Stimulated activated naive B cell treated with anti-CD40 and anti-IgM and Interleukin-4, amounts not matched to agents 10 μg/mL and 1 μg/mL and 100 μg/mL, for 72 hours (primary cell): Measurements from ENCODE around the gene PAN3.
A peak's percentile ranks its signal among the peaks of the same experiment; 100 is the strongest.

Experiments
- ATAC-seq, 2 donors: fragments of 150-1000 bp; cut with Tn5 transposase; replicated peaks; 2 replicates each; pipeline ENCODE4 v1.10.0; 2021; ENCODE audit warnings: moderate library complexity in 1 of 2
- DNase-seq: peaks from one replicate; pipeline ENCODE4 v3.0.0; 2021
- H3K27ac Mint-ChIP-seq: one replicate; pipeline ENCODE4 v1.8.0; 2022; ENCODE audit warnings: mild to moderate bottlenecking, mixed read lengths
- H3K27me3 Mint-ChIP-seq, 2 donors: one replicate each; pipeline ENCODE4 v1.8.0; 2022; ENCODE audit warnings: mixed read lengths in 2 of 2
- H3K36me3 Mint-ChIP-seq, 2 donors: one replicate each; pipeline ENCODE4 v1.8.0; 2022; ENCODE audit warnings: mixed read lengths in 2 of 2, mild to moderate bottlenecking in 1 of 2
- H3K4me1 Mint-ChIP-seq, 2 donors: one replicate each; pipeline ENCODE4 v1.8.0; 2022; ENCODE audit warnings: mixed read lengths in 2 of 2, mild to moderate bottlenecking in 1 of 2
- H3K4me3 Mint-ChIP-seq, 2 donors: one replicate each; pipeline ENCODE4 v1.8.0; 2022; ENCODE audit warnings: mild to moderate bottlenecking in 2 of 2, mixed read lengths in 2 of 2, moderate library complexity in 1 of 2
- H3K9me3 Mint-ChIP-seq, 2 donors: one replicate each; pipeline ENCODE4 v1.8.0; 2022; ENCODE audit warnings: mixed read lengths in 2 of 2, mild to moderate bottlenecking in 1 of 2

Gene PAN3

DNA sequence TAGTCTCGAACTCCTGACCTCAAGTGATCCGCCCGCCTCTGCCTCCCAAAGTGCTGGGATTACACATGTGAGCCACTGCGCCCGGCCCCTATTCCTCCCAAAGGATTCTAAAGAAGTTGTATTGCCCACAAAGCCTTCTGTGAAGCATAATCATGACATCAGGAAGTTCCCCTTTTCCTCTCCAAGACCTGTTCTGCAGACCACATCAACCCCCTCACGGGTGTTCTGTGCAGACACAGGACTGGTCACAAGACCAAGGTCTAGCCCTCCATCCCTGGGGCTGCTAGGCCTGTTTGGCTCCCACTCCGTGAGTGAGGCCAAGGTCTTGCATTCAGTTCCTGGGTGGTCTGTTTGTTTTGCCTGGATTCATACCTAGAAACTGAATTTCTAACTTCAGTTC lies 178.5 kb downstream of the PAN3 start:
- Mint-ChIP-seq H3K27ac (no peak overlapping the region), H3K4me1 (peaks cover 5 to 10% of the 10 kb centered on the region in 2 donors), H3K36me3 (peaks cover 4 to 17% of the 10 kb centered on the region in 2 donors), H3K27me3 (no peaks in the 10 kb centered on the region), H3K4me3 (no peak overlapping the region), H3K9me3 (no peaks in the 10 kb centered on the region)
- peak; percentile 66 to 85 for ATAC-seq
- DNase-seq, result peak; percentile 14

DNA sequence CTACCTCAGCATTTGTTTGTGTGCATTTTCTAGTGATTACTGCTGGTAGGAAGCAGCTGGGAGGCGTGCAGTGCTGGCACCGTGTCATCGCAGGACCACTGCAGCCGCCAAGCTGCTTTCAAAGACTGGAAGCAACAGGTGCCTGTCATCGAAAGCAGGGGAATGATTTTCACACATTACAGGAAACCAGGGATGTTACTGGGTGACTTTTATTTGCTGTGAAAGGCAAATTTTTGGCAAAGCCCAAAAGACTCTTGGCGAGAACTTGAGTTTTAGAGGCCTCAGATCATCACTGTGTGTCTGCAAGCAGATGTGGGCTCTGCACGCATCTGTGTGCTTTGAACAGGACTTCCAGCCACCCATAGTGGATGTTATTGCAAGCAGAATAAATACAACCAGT lies 180.2 kb downstream of the PAN3 start:
- no peaks in the 10 kb centered on the region for H3K9me3 Mint-ChIP-seq
- DNase-seq, result no peak

DNA sequence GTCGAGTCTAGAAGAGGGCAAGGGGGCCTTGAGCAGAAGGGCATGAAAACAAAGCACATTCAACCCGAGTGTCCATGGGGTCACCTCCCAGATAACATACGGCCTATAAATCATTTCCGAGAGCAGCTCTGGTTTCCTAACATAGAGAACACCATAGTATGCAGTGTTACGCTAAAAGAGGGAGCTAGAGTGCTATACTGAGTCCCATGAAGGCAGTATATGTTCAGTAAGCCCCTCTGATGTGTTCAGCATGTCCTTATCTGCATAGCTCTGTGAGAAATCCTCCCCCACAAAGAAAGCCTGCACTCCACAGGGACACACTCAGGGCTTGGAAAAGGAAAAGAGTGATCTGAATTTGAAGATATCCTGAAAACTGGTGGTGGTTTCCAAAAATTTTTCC lies 181.2 kb downstream of the PAN3 start:
- no peak for DNase-seq
- peaks cover 4 to 13% of the 10 kb centered on the region in 2 donors for H3K36me3 Mint-ChIP-seq
- H3K27ac Mint-ChIP-seq, result no peak overlapping the region
- H3K4me3 Mint-ChIP-seq, result no peak overlapping the region
- peaks cover 13 to 17% of the 10 kb centered on the region in 2 donors for H3K4me1 Mint-ChIP-seq
- no peak for ATAC-seq
- H3K9me3 Mint-ChIP-seq, result no peaks in the 10 kb centered on the region
- H3K27me3 Mint-ChIP-seq, result no peaks in the 10 kb centered on the region

More for the DNA sequence above, 180.2 kb downstream of the PAN3 start:
- Mint-ChIP-seq H3K4me3 (no peak overlapping the region), H3K27me3 (no peaks in the 10 kb centered on the region), H3K36me3 (peaks cover 4 to 13% of the 10 kb centered on the region in 2 donors), H3K4me1 (peaks cover 8 to 10% of the 10 kb centered on the region in 2 donors), H3K27ac (no peak overlapping the region)
- no peak for ATAC-seq

DNA sequence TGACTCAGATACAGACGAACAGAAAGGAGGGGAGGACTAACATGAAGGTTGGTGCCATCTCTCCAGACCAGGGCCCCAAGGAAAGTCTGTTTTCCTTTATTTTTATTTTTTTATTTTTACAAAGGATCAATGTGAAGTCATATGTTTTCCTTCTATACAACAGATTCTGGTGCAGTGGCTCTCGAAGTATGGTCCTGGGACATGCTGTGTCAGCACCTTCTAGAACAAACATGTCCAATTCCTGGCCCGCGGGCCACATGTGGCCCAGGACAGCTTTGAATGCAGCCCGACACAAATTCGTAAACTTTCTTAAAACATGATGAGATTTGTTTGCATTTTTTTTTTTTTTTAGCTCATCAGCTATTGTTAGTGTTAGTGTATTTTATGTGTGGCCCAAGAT lies 181.9 kb downstream of the PAN3 start:
- DNase-seq (no peak), ATAC-seq (no peak)
- peaks cover 4 to 13% of the 10 kb centered on the region in 2 donors for H3K36me3 Mint-ChIP-seq
- no peaks in the 10 kb centered on the region for H3K27me3 Mint-ChIP-seq
- no peak overlapping the region for H3K4me3 Mint-ChIP-seq
- H3K4me1 Mint-ChIP-seq, result peaks cover 17 to 24% of the 10 kb centered on the region in 2 donors
- H3K9me3 Mint-ChIP-seq, result no peaks in the 10 kb centered on the region
- H3K27ac Mint-ChIP-seq, result no peak overlapping the region

DNA sequence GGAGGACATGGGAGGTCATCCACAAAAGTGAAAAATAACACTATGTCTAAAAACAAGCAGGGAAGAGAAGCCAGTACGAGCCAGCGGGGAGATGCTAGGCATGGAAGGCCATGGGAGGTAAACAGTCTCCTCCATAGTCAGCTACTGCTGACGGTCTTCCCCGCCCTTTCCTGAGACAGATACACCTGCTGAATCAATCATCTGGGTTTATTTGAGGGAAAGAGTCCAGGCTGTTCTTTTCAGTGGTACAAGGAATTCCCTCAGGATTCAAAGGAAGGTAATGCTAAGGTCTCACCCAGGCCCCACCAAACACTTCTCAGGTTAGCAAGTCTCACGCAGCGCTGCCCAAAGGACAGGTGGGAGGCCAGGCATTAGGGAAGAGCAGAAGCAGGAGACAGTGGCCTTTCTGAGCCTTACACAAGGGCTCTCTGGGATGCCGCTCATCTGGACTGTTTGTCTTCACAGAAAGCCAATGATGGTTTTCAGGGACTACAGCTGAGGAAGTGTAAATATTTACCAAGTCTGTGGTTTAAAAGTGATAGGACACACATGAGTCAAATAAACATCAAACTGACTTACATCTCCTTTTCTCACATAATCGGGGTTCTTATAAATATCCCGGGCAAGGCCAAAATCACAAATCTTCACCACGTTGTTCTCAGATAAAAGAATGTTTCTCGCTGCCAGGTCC lies 182.7 kb downstream of the PAN3 start:
- Mint-ChIP-seq H3K4me3 (no peak overlapping the region), H3K27ac (no peak overlapping the region), H3K4me1 (peaks cover 19 to 26% of the 10 kb centered on the region in 2 donors), H3K27me3 (no peaks in the 10 kb centered on the region), H3K36me3 (peaks cover 4 to 13% of the 10 kb centered on the region in 2 donors), H3K9me3 (no peaks in the 10 kb centered on the region)
- ATAC-seq (no peak), DNase-seq (no peak)

DNA sequence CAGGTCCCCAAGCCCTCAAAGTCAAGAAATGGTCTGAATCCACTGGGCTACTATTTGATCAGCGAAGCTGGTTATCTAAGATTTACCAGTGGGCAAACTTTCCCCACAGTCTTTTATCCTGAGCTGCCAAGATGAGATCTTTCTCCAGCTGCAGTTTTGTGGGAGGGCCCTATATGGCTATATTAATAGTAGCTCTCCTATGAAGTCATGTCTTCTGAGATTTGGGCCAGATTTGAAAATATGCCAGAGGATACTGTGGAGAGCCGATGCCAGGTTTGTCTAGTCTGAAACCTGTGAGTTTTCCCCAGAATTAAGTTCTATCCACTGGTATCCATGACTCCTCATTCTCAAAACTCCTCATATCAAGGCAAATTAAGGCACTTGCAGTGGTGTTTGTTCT lies 183.4 kb downstream of the PAN3 start:
- DNase-seq (no peak), ATAC-seq (no peak)
- Mint-ChIP-seq H3K4me3 (no peak overlapping the region), H3K9me3 (no peaks in the 10 kb centered on the region), H3K36me3 (peaks cover 4 to 13% of the 10 kb centered on the region in 2 donors), H3K4me1 (peaks cover 18 to 23% of the 10 kb centered on the region in 2 donors), H3K27ac (no peak overlapping the region), H3K27me3 (no peaks in the 10 kb centered on the region)

DNA sequence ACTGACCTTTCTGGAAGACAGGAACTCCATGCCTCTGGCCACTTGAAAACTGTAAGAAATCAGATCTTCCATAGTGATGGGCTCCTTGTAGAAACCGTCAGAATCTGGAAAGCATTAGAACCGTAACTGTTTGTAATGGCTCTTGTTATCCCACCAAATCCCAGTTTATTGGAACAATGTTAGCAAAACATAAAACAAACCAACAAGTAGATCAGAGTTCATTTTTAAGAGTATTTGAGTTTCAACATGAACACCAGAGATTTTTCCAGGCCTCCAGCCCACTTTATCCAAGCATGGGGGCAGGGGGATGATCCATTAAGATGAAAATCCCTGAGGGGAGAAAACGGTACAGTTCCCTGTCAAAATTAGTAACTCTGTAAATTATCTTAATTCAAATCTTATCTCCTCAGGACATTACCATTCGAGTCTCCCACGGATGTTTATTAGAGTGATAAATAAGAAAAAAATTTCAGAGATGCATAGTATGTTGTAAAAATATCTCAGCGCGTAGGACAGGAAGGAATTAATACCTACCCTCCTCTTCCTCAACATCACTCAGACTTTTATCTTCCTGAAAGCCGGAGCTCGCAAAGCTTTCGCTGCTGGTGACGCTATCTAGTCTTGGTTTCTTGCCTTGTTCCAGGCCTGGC lies 184.0 kb downstream of the PAN3 start:
- Mint-ChIP-seq H3K9me3 (no peaks in the 10 kb centered on the region), H3K4me1 (peaks cover 14 to 17% of the 10 kb centered on the region in 2 donors), H3K36me3 (peaks cover 4 to 13% of the 10 kb centered on the region in 2 donors), H3K4me3 (no peak overlapping the region), H3K27me3 (no peaks in the 10 kb centered on the region), H3K27ac (no peak overlapping the region)
- DNase-seq (no peak), ATAC-seq (no peak)

DNA sequence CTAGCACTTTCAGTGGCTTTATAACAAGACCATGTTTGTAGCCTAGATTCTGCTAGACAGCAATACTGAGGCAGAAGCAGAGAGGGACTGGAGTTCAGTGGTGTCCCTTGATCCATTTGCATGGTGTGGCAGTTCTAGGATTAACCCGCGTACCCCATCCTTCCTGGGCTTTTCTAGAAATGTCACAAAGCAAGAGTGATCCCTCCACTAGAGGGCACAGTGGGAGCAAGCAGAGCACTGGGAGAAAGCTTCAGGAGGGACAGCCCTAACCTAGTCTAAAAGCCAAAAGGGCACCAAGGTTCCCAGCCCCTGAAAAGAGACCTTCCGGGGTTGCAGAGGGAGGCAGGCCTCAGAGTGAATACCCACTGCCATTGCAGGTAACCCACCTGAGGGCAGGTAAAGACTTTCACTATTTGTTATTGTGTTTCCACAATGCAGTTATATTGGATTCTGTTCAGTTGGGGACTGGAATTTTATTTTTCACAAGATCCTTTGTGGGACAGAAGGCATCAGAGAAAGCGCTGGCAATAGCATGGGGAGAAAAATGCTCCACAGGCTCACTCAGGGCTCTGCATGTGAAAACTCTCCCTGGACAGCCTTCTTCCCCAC lies 185.9 kb downstream of the PAN3 start:
- Mint-ChIP-seq H3K9me3 (no peaks in the 10 kb centered on the region), H3K27ac (no peak overlapping the region), H3K4me3 (no peak overlapping the region), H3K27me3 (no peaks in the 10 kb centered on the region), H3K36me3 (peaks cover 4 to 7% of the 10 kb centered on the region in 2 donors), H3K4me1 (peaks cover 14 to 16% of the 10 kb centered on the region in 2 donors)
- DNase-seq (peak; percentile 50), ATAC-seq (peak; percentile 82 to 87)

DNA sequence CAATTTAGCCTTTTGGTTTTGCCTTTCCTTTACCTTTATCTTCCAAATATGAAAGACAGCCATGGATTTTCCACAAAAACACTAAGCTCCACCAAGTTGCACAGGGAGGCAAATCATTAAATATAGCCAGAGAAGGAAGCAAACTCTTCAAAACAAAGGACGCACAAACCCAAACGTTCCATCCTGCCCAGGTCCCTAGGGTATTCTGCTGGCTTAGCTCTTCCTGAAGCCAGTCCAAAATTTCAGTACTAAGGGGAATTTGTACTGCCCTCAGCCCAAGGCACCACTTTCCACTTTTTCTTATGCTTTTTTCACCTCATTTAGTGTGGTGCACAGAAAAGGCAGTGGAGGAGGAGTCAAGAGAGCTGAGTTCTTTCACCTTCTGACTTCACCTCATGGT lies 186.7 kb downstream of the PAN3 start:
- no peak overlapping the region for H3K27ac Mint-ChIP-seq
- ATAC-seq, result no peak
- no peaks in the 10 kb centered on the region for H3K9me3 Mint-ChIP-seq
- H3K4me3 Mint-ChIP-seq, result no peak overlapping the region
- H3K4me1 Mint-ChIP-seq, result peaks cover 14 to 16% of the 10 kb centered on the region in 2 donors
- H3K27me3 Mint-ChIP-seq, result no peaks in the 10 kb centered on the region
- peaks cover 0 to under 1% of the 10 kb centered on the region in 2 donors for H3K36me3 Mint-ChIP-seq
- DNase-seq, result no peak

DNA sequence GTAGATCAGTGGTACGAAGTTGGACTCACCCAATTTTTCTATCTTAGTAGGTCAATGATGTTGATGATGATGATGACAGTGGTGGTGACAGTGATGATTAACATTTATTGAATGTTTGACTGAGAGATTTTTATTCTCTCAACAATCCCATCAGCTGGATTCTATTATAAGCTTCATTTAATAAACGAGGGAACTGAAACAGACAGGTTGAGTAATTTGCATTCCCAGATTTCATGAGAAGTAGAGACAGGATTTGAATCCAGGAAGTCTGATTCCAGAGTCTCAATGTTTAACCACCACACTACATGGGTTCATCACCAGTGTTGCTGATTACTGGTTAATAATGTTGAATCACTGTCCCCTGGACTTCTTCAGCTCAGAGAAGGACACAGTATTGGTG lies 187.7 kb downstream of the PAN3 start:
- ATAC-seq, result no peak
- Mint-ChIP-seq H3K36me3 (no peaks in the 10 kb centered on the region), H3K27me3 (no peaks in the 10 kb centered on the region), H3K27ac (no peak overlapping the region), H3K4me3 (no peak overlapping the region), H3K4me1 (peaks cover 14 to 16% of the 10 kb centered on the region in 2 donors), H3K9me3 (no peaks in the 10 kb centered on the region)
- no peak for DNase-seq

DNA sequence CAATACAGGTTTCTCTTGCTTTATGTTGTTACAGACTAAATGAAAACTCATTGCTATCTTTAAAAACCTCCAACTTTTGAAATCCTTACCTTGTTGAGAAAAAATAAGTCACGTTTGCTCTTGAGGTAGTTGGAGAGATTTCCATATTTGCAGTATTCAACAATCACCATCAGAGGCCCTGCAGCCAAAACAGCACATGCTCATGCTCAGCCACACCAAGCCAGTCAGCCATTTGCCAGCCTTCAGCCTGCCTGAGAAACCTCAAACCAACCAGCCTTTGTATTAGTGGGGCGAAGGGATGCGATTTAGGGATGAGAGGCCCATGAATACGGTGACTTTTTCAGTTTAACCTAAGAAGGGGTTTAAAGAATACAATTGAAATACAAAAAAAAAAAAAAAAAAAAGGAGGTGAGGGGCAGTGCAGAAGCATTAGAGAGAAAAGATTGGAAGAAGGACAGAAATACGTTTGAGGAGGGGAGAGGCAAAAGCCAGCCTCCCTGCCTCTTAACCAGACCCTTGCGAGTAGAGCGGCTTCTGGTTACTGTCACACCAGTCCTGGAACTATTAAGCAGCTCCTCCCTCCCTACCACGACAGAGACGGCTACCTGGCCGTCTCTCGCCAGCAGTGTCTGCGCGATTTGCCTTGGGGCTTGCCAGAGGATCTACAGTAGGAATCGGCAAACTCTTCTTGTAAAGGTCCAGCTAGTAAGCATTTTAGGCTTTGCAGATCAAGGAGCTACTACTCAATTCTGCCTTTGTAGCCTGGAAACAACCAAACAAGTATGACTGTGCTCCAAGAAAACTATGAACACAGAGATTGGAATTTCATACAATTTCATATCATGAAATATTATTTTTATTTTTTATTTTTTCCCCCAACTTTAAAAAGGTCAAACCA lies 189.3 kb downstream of the PAN3 start:
- Mint-ChIP-seq H3K9me3 (no peaks in the 10 kb centered on the region), H3K4me1 (peaks cover 14 to 16% of the 10 kb centered on the region in 2 donors), H3K4me3 (no peak overlapping the region), H3K27ac (peak overlapping the region; percentile 25), H3K36me3 (no peaks in the 10 kb centered on the region), H3K27me3 (no peaks in the 10 kb centered on the region)
- DNase-seq (no peak), ATAC-seq (no peak)

DNA sequence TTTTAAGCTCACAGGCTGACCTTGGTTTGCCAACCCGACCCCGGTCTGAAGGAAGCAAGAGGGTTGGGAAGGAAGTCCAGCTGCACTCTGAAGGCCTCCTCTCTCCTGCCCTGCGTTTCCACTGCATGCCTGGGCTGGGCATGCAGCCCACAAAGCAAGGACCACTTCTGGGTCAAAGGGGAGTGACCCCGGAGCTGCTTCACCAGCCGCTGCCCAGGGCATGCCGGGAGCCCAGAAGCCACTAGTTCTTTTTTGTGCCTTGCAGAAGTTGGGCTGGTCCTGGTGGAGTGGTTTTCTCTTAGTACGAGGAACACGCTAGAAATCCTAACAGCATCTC lies 189.9 kb downstream of the PAN3 start:
- no peak for DNase-seq
- no peak overlapping the region for H3K27ac Mint-ChIP-seq
- H3K4me1 Mint-ChIP-seq, result peaks cover 11 to 16% of the 10 kb centered on the region in 2 donors
- H3K4me3 Mint-ChIP-seq, result no peak overlapping the region
- H3K9me3 Mint-ChIP-seq, result no peaks in the 10 kb centered on the region
- H3K27me3 Mint-ChIP-seq, result no peaks in the 10 kb centered on the region
- H3K36me3 Mint-ChIP-seq, result no peaks in the 10 kb centered on the region
- ATAC-seq, result no peak

DNA sequence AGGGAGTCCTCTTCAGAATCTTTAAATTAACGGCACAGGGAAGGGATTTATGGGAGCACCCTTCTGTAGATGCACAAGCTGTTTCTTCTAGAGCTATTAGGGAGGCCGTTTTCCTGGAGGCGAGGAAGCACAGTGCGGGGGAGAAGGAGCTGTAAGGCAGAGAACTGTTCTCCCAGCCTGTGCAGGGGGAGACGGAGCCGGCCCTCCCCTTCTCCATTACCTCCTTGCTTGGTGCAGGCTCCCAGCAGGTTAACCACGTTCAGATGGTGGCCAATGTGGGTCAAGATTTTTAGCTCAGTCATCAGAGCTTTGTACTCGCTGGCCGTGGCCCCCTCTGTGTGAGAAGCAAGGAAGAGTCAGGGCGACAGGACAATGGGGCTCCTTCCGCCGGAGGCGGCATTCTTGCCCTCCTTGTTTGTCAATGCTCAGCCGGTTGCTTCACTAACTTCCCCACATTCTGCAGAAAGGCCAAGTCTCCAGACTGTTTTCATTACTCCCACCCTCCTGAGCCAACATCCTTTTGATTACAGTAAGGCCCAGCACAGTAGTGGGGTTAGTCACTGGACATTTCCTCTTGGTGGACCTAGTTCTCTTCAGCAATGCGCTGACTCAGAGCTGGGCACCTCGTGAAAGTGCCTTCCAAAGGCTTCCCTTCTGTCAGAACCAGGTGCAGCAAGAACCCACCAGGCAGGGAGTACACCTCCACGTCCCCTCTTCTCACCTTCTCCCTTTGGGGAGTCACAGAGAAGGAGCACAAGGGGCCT lies 191.2 kb downstream of the PAN3 start:
- no peak overlapping the region for H3K4me3 Mint-ChIP-seq

More for the DNA sequence above, 191.2 kb downstream of the PAN3 start:
- H3K27ac Mint-ChIP-seq, result no peak overlapping the region
- DNase-seq (no peak), ATAC-seq (no peak)
- H3K9me3 Mint-ChIP-seq, result no peaks in the 10 kb centered on the region
- H3K27me3 Mint-ChIP-seq, result no peaks in the 10 kb centered on the region
- H3K36me3 Mint-ChIP-seq, result no peaks in the 10 kb centered on the region
- peaks cover 6 to 9% of the 10 kb centered on the region in 2 donors for H3K4me1 Mint-ChIP-seq
